C4-2B (cell line): Measurements from ENCODE around the gene TFDP2.

ENCODE experiments used
- H3K27ac ChIP-seq: fragments of 450-650 bp; 2 replicates; pipeline ENCODE4 v1.5.1; 2017
- CTCF ChIP-seq: fragments of 450-650 bp; conservative IDR thresholded peaks from 2 replicates; pipeline ENCODE4 v1.5.1; 2017; ENCODE audit warnings: mild to moderate bottlenecking
- ZFX ChIP-seq: fragments of 450-650 bp; IDR thresholded peaks from 2 replicates; pipeline ENCODE4 v1.6.1; 2017

TFDP2 gene

GRCh38 chr3:142057331-142057725 lies 92.0 kb downstream of the TFDP2 start:
- H3K27ac ChIP-seq, result no peak overlapping the region

GRCh38 chr3:142056656-142057330 lies 92.6 kb downstream of the TFDP2 start:
- H3K27ac ChIP-seq, result no peak overlapping the region
- TF ChIP-seq CTCF (no peak), ZFX (no peak)

More at GRCh38 chr3:142057331-142057725, 92.0 kb downstream of the TFDP2 start:
- no peak for TF ChIP-seq ZFX
- TF ChIP-seq CTCF, result no peak

GRCh38 chr3:142053835-142054234 lies 95.5 kb downstream of the TFDP2 start:
- no peak overlapping the region for H3K27ac ChIP-seq
- no peak for TF ChIP-seq CTCF
- no peak for TF ChIP-seq ZFX

- H3K27ac ChIP-seq, result no peak overlapping the region
- TF ChIP-seq CTCF, result no peak
Observed at GRCh38 chr3:142053244-142053643, 96.1 kb downstream of the TFDP2 start.

GRCh38 chr3:142051351-142051750 lies 98.0 kb downstream of the TFDP2 start:
- no peak for TF ChIP-seq ZFX
- TF ChIP-seq CTCF, result no peak
- H3K27ac ChIP-seq, result no peak overlapping the region

GRCh38 chr3:142047021-142047369 lies 102.3 kb downstream of the TFDP2 start:
- TF ChIP-seq ZFX, result no peak
- TF ChIP-seq CTCF, result no peak
- H3K27ac ChIP-seq, result no peak overlapping the region

- no peak for TF ChIP-seq CTCF
- TF ChIP-seq ZFX, result no peak
- H3K27ac ChIP-seq, result no peak overlapping the region
Observed at GRCh38 chr3:142046320-142047020, 102.9 kb downstream of the TFDP2 start.
